ENCODE data around the gene SLC35F4.
"Not testable (repeated sequence)": the region's sequence is repeated elsewhere in the genome, so short reads cannot be mapped to it uniquely, and the experiment has no call there.

SLC35F4 gene

DNA sequence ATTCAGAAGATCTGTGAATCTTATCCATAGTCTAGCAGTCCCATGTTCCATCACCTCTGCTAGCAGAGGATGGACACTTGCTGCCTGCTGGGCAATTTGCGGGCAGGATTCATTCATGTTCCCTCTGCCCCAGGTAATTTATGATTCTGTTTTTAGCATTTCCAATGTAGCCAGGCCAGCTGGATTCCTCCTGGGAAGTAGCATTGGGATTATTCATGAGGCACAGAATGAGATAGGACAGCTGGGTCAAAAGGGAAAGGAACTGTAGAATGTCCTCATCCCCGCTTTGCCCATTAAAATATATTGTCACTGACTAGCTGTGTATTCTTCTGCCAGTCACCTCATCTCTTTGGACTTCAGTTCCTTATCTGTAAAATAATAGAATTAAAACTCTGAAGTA is 68.7 kb downstream of the SLC35F4 start:
- DNase-seq (ENCODE audit: low spot score): no peak

DNA sequence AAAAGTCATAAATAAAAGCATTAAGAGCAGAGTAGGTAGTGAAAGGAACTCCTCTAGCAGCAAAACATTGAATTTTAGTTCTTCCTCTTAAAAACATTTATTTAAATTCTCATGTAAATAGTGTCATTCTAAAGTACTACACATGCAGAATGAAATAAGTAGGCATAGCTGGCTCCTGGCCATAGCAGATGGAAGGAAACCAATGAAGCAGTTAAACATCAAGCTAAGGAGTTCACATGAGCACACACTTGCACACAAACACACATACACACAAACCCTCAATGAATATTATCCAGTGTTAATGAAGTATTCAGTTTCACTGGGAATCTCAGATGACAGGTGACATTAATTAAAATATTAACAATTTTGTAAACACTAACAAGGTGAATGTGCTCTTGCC is 69.3 kb downstream of the SLC35F4 start:
- no peak for DNase-seq (ENCODE audit: low spot score)

DNA sequence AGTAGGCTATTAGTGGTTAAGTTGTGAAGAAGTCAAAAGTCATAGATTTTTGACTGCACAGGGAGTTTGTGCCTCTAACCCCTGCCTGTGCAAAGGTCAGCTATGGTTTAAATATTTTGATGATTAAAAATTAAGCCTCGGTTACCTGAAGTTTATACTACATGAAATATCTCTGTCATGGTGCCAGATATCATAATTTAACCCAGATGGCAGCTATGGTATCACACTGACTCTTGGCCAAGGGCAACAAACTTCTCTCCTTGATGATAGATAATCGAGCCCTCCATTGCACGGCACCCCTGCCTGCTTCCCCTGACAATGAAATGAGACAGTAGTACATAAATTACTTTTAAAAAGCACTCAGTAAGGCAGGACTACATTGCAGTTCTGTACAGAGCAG is 80.8 kb downstream of the SLC35F4 start:
- DNase-seq (ENCODE audit: low spot score): no peak

DNA sequence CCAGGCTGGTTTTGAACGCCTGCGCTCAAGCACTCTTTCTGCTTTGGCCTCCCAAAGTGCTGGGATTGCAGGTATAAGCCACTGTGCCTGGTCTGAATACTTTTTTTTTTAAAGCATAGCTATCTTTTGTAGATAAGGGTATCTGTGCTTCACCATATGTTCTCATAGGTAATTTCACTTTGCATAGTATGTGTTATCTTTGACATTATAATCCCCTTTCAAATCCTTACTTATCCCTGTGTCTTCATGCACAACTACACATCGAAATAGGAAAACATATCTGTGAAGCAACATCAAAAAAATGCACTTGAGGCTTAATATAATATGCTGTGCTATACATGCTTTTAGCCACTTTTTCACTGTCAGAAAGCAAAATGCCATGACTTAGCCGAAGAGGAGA is 94.1 kb downstream of the SLC35F4 start:
- DNase-seq (ENCODE audit: low spot score): no peak

DNA sequence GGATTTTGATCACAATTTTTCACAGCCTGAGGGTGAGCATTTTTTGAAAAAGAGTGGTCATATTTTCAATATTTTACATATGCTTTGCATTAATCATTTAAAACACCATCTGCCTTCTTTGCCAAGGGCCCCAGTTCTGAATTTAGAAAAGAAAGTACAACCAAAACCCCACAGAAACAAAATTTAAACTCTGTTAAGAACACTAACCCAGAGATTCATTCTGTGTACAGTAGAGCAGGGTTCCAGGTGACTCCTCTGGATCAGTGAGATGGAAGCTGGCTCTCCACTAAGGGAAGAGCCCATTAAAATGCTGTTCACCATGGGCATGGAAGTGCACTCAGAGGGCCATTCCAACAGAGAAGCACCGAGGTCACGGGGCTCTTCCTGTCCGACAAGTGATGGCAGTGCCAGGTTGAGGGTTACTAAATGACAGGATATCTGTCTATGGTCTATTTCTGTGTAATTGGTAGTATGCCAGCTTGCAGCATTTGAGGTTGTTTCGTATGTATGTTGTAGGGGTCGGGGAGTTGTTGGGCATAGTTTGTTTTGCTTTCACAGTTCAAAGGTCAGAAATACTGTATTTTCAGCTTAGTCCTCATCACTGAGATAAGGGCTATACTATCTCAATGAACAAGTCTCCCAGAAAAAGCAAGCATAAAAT is 95.9 kb downstream of the SLC35F4 start:
- no peak for DNase-seq (ENCODE audit: low spot score)

DNA sequence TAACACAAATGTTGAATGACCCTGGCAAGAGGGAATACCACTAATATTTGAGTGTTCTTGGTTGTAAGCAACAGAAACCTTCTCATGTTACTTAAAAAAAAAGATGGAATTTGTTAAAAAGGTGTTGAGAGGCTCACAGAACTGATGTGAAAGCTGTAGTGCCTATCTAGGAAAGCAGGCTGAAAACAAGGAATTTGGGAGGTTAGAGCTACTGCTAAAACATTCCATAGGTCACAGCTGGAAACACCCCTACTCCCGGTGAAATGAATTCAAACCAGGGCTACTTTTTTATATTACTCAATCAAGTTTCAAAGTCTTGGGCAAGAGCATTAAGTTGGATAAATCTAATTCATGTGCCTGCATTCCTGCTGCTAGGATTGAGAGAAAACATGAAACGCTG is 104.1 kb downstream of the SLC35F4 start:
- no peak for DNase-seq (ENCODE audit: low spot score)

DNA sequence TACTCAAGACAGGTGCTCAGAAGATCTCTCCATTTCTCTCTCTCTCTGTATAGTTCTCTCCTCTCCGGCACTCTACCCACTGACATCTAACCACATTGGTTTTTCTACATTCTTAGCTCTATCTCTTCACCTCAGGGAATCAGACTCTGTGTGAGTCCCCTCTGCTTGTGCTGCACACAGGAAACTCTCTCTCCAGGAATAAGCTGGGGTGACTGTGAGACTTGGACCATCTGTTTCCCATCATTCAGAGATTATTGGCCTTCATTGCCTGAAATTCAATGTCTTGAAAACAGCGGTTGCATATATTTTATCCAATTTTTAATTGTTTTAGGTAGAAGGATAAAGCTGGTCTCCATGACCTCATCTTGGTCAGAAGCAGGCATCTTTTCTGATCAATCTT is 105.0 kb downstream of the SLC35F4 start:
- no peak for DNase-seq (ENCODE audit: low spot score)

DNA sequence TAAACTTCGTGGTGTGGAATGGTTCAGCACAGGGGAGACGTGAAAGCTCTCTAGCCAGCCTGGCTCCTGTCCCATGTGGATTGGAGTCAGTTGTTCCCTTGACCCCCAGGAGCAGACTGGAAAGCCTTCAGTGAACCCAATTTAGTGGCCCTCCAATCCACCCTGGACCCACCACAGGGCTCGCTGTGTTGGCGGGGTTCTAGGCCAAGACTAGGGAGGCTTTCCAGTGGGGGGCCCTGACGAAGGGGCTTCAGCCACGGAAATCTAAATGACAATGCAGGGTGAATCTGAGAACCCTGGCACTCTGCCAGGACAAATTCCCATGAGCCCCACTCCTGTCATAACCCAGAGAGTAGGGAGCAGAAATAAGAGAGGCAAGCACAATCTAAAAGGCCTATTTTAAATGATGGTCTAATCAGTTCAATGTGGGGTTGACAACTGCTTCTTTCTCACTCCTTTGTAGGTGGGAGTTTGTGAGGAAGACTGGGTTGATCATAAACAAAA is 110.8 kb downstream of the SLC35F4 start:
- no peak for DNase-seq (ENCODE audit: low spot score)

DNA sequence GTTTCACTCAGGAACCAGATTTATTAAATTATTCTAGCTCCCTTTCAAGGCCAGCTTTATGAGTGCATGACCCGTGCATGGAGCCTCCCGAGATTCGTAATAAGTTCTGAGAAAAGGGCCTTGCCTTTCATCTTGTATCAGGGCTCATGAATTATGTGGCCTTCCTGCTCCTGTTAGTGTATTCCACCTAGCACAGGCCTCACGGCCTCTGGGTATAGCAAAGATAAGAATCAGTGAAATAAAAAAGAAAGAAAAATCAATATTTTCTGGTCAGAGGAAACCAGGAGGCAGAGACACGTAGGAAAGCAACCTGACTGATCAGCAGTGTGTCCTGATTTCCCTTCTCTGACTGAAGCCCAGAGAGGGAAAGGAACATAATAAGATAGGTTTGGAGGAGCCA is 111.4 kb downstream of the SLC35F4 start:
- no peak for DNase-seq (ENCODE audit: low spot score)

DNA sequence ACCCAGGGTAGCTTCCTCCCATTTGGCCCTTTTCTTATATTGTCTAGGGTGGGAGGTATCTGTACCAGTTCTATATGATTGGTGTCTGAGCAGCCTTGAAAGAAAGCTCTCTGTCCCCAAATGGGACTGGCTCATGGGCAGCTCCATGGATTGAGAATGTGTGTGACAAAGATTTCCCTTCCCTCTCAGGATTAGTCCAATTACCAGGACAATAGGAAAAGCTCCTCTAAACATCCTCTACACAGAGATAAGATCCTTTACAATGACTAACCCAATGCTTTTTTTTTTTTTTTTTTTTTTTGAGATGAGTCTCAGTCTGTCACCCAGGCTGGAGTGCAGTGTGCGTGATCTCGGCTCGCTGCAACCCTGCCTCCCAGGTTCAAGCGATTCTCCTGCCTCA is 112.1 kb downstream of the SLC35F4 start:
- DNase-seq (ENCODE audit: low spot score): no peak

DNA sequence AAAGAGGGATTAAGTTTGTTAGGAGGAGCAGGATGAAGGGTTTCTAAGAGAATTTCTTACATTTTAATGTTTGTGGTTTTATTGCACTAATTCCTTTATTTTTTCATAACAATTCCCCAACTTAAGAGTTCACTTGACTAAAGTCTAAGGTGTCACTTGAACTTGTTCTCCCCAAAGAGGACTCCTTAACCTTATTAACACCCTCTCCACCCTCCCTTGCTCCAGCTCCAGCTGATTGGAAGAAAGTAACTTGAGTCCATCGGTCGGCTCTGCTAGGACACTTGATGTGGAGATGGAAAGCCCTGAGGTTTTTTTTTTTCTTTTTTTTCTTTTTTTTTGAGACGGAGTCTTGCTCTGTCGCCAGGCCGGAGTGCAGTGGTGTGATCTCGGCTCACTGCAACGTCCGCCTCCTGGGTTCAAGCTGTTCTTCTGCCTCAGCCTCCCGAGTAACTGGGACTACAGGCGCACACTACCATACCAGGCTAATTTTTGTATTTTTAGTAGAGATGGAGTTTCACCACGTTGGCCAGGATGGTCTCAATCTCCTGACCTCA is 113.7 kb downstream of the SLC35F4 start:
- DNase-seq (ENCODE audit: low spot score): not testable (repeated sequence)

DNA sequence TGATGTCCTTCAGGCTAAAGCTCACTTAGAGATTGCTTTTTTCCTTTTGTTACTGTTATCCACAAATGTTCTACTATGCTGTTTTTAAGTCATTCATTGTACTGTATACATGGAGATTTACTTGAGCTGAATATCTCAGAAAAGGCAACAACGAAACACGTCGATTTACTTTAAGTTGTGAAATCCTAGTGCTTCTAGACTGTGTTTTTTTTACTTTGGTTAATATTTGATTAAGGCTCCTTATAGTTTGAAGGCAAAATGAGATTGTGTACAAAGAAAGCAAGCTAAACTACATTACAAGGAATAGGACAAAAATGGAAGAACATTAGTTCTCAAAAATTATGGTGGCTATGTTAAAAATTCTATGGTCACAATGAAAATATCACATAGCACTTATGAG is 114.5 kb downstream of the SLC35F4 start:
- no peak for DNase-seq (ENCODE audit: low spot score)

DNA sequence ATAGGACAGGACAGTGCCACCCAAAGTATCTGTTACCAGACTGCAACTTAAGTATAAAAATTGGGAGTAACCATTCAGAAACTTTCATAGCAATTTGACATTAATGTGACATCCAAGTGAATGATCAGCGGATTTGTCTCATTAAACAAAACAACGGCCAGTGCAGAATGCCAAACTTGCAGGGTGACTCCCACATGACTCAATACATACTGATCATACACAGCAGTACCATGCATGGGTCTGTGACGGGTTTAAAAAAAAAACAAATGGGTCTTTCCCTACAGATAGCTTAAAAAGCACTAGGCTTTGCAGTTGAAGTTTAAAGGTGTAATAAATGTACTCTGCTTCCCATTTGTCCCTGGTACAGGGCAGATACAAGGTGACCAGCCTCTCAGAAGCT is 116.6 kb downstream of the SLC35F4 start:
- no peak for DNase-seq (ENCODE audit: low spot score)

DNA sequence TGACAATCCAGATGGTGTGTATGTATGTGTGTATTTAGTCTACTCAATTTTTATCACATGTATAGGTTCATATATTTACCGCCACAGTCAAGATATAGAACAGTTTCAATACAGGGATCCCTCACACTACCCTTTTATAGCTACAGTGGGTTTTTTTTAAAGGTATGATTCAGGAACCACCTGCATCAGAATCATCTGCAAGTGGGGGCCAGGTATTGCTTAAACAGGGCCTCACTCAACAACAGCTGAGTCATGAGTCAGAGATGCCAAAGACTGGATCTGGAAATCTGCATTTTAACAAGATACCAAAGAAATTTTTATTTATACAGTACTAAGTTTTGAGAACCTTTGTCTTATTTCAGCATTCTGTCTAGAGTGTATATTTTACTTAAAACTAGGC is 117.6 kb downstream of the SLC35F4 start:
- DNase-seq (ENCODE audit: low spot score): no peak

DNA sequence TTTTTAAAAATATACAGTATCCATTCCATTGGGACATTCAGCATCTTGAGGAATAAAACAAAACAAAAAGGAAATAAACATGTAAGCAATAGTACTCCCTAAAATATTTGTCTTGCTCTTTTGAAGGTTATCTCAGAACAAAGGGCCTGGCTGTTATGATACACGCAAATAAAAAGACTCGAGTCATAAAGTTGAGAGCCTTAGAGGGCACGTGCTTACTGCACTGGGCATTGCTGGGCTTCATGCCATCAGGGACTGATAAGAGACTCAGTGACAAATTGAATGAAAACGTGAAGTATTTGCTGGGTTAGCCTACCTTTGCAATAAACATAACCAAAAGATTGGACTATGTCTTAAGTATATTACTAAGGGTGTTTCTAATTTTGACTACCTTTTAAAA is 118.9 kb downstream of the SLC35F4 start:
- no peak for DNase-seq (ENCODE audit: low spot score)

DNA sequence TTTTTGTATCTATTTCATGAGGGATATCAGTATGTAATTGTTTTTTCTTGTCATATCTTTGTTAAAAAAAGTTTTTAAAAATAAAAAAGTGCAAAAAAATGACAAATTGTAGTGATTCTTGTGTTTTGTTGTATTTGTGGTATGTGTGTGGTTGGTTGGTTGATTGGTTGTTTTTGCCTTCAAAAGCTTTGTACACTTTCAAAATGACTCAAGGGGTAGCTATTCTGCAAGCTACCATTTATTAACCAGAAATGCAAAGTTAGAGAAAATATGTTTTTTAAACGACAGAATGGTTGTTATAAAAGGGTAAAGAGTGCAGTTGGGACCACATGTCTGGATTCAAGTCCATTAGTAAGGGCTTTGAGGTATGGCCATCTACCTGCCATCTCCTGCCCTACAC is 119.3 kb downstream of the SLC35F4 start:
- no peak for DNase-seq (ENCODE audit: low spot score)

DNA sequence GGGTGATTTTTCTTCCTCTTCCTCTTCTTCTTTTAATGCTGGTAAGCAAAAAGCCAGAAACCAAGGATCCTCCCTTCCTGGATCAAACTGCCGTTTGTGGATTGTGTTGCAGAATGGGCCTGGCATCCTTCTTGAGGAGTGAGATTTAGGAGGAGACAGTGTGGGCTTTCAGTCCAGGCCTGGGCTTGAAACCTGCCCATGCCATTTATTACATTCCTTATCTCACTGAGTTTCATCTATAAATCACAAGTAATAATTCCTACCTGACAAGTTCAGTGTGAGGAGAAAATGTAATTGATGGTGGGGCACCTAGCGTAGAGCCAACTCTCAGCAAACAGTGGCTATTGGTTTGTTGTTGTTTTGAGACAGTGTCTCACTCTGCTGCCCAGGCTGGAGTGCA is 126.4 kb downstream of the SLC35F4 start:
- DNase-seq (ENCODE audit: low spot score): no peak

DNA sequence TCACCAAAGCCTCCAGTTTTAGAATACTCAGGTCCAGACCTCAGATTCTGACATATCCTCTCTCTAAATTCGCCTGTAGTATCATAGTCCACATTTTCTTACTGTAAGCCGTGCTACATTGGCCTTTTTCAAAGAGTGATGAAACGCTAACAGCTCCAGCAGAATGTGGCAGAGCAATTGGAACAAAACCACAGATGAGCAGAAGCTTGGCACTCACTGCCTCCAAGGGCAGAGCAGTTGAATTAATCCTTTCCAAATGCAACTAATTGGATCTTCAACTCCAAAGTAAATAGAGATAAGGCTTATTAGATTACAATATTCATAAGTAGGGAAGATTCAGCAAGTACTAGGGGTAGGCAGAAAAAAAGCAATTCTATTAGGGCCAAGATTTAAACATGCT is 128.3 kb downstream of the SLC35F4 start:
- no peak for DNase-seq (ENCODE audit: low spot score)

DNA sequence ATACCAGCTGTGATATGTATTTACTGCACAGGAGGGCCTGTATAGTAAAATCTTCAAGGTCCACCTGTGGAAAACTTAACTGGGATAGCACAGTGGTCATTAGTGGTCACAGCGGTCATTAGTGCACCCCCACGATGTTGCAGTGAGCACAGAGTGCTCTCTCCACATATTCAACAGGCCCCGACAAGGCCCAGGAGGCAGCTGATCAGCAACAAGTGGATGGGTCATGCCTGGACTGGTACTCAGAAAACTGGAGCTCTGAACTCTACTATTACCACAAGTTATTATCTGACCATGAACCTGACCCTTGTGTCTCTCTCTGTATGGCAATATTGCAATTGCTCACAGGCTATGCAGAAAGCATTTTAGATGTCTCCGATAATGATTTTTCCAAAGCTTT is 129.5 kb downstream of the SLC35F4 start:
- no peak for DNase-seq (ENCODE audit: low spot score)

DNA sequence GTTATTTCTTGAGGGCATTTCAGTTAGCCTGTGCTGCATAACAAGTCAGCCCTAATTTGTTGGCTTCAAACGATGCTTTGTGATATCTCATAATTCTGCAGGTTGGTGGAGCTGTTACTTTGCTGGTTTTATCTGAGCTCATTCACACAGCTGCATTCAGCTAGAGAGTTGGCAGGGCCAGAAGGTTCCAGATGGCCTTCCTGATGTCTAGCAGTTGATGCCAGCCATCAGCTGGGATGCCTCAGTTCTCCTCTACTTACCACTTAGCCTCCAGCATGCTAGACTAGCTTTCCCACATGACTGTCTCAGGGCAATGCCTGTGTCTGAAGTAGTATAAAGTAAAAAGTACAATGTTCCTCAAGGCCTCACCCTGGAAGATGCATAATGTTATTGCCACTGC is 130.6 kb downstream of the SLC35F4 start:
- no peak for DNase-seq (ENCODE audit: low spot score)

DNA sequence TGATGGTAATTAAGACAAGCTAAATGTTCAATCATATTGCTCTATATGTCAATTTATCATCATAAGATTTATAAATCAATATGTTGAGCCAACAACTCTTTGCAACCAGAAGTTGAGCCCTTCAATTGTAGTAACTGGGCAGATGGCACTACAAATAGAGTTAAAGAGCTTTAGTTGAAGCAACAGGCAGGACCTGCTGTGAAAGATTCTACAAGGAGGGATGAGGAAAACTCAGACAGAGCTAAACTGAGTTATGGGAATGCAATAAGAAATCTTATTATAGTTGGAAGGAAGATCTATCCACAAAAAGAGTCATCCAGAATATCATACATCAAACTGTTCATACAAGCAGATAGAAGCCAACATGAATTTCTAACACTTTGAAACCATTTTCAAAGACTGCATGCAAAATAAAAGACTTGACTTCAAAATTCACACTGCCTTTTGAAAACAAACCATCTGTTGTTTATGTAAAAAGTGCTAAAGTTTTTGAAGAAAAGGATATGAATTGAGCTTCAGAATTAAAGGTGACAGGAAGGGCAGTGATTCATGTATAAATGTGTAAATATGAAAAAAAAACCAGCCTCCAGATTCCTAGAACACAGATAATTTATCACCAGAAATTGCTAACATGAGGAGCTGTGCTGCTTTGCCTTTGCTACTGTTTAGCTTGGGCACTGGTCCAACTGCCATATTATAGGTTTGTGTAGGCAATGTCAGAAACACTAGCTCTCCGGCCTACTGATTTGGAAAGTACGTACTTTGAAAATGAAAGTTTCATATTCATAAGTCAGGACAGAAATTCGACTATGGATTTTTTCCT is 133.2 kb downstream of the SLC35F4 start:
- DNase-seq (ENCODE audit: low spot score): no peak

DNA sequence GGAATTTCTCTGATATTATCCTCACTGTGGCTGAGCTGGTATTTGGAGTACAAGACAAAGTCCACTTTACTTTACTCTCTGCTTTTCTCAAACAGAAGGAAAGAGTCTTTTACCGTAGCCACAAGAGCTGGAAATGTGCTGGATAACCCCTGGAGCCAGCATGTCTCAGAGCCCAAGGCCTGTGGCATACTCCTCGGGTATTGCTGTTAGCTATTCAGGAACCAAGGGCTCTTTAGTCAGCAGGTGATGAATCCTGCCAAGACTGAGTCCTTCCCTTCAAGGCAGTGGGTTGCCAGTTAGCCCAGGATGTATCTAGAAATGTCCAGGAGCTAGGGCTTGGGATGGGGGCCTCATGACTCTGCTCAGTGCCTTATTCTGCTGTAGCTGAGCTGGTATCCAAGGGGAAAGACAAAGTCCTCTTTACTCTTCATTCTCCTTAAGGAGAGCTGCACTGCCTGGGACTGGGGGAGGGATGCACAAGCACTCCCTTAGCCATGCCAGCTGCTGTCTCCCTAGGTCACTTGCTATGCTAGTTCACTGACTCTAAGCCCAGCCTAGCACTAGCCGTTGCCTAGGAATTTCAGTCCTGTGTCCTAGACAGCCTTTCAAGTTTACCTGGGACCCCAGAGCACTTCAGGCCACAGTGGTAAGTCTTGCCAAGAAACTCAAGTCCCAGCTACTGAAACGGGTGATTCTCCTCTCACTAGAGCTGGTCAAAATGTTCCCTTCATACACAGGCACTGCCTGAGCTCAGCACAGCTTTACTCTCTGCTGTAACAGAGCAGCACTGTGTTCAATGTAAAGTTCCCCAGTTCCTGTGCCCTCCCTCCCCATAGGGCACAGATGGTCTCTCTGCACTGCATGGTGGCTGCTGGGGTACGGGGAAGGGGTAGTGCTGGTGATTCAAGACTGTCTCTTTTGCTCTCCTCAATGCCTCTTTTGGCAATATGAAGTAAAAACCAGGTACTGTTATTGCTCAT is 136.4 kb downstream of the SLC35F4 start:
- DNase-seq (ENCODE audit: low spot score): no peak

Data from activated CD4-positive, alpha-beta T cell treated with anti-CD3 and anti-CD28 coated beads, Interleukin-2, Interleukin-4, amounts not matched to agents 100 ng/mL and 50 ng/mL, durations not matched to agents 16 hours and 8 hours (primary cell).